Measurements from ENCODE around the gene PLCZ1. TPM values are rescaled to one million over a fixed set of nuclear protein-coding genes. Genes with fewer than 3 reads are reported as not detected.
A peak's percentile ranks its signal among the peaks of the same experiment; 100 is the strongest.

Gene PLCZ1
- total RNA-seq, 2 donors from 2014 or later, result not detected

DNA sequence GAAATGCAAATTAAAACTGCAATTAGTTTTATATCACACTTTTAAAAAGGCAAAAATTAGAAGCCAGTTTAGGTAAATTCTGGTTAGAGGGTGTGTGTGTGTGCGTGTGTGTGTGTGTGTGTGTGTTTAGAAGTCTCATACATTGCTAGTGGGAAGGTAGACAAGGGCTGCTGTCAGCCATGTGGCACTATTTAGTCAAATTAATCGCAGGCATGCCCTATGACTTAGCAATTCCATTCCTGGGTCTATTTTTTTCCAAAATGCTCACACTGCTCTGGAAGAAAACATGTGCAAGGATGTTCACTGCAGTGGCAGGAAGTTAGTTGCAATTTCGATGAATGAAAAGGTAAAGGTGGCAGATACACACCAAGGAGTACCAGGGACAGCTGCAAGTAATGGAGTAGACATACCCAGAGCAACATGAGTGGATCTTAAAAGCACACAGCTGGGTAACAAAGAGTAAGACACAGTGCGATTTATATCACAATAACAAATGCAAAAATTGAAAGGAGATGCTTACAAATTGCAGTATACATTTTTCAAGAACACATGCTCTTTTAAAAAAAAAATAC, 11.7 kb upstream of the PLCZ1 start:
- H3K9me3 ChIP-seq, result no peaks in the 10 kb centered on the region
- no peaks in the 10 kb centered on the region for H3K27me3 ChIP-seq
- no peaks in the 10 kb centered on the region for H3K36me3 ChIP-seq
- H3K27ac ChIP-seq, result peak overlapping the region in 1 of 2 donors; percentile 89
- H3K4me3 ChIP-seq, result no peak overlapping the region
- peaks cover 0 to 46% of the 10 kb centered on the region in 2 donors for H3K4me1 ChIP-seq
- no peak for DNase-seq (ENCODE audit: low spot score)
- TF ChIP-seq CTCF (IDR thresholded peaks at IDR 0.05), result no peak

GRCh38 chr12:18747895-18748294, 10.1 kb upstream of the PLCZ1 start:
- TF ChIP-seq CTCF (IDR thresholded peaks at IDR 0.05), result no peak
- H3K9me3 ChIP-seq, result no peaks in the 10 kb centered on the region
- no peaks in the 10 kb centered on the region for H3K27me3 ChIP-seq
- H3K27ac ChIP-seq, result peak overlapping the region in 1 of 2 donors; percentile 89
- no peak overlapping the region for H3K4me3 ChIP-seq
- no peaks in the 10 kb centered on the region for H3K36me3 ChIP-seq
- H3K4me1 ChIP-seq, result peaks cover 0 to 38% of the 10 kb centered on the region in 2 donors
- DNase-seq (ENCODE audit: low spot score), result no peak

DNA sequence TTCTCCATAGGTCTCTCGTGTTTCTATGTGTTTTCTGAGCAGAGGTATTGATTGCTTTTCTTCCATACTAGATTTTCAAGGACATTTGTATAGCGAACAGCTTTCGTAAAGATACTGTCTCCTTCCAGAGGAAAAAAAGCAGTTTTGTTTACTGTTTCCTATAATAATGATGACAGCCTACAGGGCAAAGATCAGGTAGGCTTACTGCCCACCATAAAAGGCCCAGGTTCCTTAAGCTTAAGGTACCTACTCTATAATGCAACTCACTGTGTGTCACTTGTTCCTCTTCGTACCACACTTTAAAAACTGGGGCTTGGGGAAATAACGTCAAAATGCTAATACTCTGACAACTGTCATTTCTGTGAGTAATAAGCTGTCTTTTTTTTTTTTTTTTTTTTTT, 6.7 kb downstream of the PLCZ1 start:
- TF ChIP-seq CTCF (IDR thresholded peaks at IDR 0.05), result no peak
- Histone ChIP-seq H3K27ac (no peak overlapping the region), H3K36me3 (no peaks in the 10 kb centered on the region), H3K27me3 (no peaks in the 10 kb centered on the region), H3K4me1 (no peaks in the 10 kb centered on the region), H3K9me3 (peaks cover 4 to 14% of the 10 kb centered on the region in 2 donors), H3K4me3 (no peak overlapping the region)
- no peak for DNase-seq (ENCODE audit: low spot score)

- Histone ChIP-seq H3K9me3 (no peaks in the 10 kb centered on the region), H3K36me3 (no peaks in the 10 kb centered on the region), H3K4me1 (no peaks in the 10 kb centered on the region), H3K27ac (no peak overlapping the region), H3K4me3 (no peak overlapping the region), H3K27me3 (no peaks in the 10 kb centered on the region)
- DNase-seq (ENCODE audit: low spot score), result no peak
- no peak for TF ChIP-seq CTCF (IDR thresholded peaks at IDR 0.05)
Observed at GRCh38 chr12:18723752-18724151, 14.1 kb downstream of the PLCZ1 start.

GRCh38 chr12:18721452-18721851, 16.4 kb downstream of the PLCZ1 start:
- no peak for DNase-seq (ENCODE audit: low spot score)
- no peak overlapping the region for H3K27ac ChIP-seq
- H3K27me3 ChIP-seq, result no peaks in the 10 kb centered on the region
- no peaks in the 10 kb centered on the region for H3K36me3 ChIP-seq
- H3K4me1 ChIP-seq, result no peaks in the 10 kb centered on the region
- no peak overlapping the region for H3K4me3 ChIP-seq
- no peak for TF ChIP-seq CTCF (IDR thresholded peaks at IDR 0.05)
- no peaks in the 10 kb centered on the region for H3K9me3 ChIP-seq

DNA sequence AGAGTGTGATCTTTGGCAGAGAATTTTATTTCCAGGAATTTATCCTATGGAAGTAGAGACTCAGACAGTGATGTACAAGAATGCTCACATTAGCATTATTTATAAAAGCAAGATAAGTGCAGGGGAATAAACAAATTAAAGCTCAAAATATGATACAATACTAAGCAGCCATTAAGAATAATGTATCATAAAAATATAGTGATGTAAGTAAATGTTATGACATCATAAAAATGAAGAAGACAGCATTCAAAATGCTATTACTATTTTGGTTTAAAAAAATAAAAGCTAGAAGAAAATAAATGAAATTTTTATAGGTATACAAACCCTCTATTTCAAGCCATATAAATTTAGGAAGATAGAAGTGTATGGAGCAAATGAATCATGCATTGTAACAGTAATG, 17.1 kb downstream of the PLCZ1 start:
- no peaks in the 10 kb centered on the region for H3K36me3 ChIP-seq

More for the DNA sequence above, 17.1 kb downstream of the PLCZ1 start:
- TF ChIP-seq CTCF (IDR thresholded peaks at IDR 0.05), result no peak
- Histone ChIP-seq H3K27me3 (no peaks in the 10 kb centered on the region), H3K9me3 (no peaks in the 10 kb centered on the region), H3K4me1 (no peaks in the 10 kb centered on the region), H3K27ac (no peak overlapping the region), H3K4me3 (no peak overlapping the region)
- DNase-seq (ENCODE audit: low spot score), result no peak
